ENCODE data around the gene ZSCAN30. TPM values are rescaled to one million over a fixed set of nuclear protein-coding genes. Genes with fewer than 3 reads are reported as not detected.
A peak's percentile ranks its signal among the peaks of the same experiment; 100 is the strongest.

The ZSCAN30 gene
- total and polyA plus RNA-seq, 9 donors, result 14.7 to 37.3 (median 20.1) TPM

DNA sequence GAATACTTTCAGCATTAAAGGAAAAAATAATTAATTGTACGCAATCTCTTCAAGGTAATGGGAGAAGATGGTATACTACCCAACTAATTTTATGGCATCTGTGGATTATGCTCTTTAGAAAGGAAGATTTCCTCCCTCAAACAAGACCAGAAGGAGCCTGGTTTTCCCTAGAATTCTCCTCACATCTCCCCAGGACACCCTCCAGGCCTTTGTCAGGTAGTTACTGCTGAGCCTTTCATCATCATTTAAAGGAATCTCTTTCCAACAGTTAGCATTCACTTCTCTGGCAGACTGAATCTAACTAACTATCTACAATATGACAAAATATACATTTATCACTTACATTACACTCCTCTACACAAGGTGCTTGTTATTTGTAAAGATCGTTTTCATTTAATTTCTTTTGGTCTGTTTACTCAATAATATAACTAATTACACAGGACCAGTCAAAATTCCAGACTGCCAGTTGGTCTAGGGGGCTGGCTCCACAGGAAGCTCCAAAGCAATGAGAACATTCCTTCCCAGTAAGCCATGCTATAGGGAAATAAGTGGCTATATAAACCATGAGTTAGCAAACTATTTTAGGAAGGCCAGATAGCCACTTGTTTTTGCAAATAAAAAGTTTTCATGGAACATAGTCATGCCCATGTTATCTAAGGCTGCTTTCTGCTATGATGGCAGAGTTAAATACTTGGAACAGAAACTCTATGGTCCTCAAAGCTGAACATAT, 35.1 kb upstream of the ZSCAN30 start:
- Histone ChIP-seq H3K9me3 (replicated peaks; ENCODE audit: control insufficient read depth, low read depth, low read length) (no peaks in the 10 kb centered on the region), H3K36me3 (ENCODE audit: control insufficient read depth, insufficient read depth, low read length) (no peaks in the 10 kb centered on the region), H3K27me3 (ENCODE audit: control insufficient read depth, insufficient read depth, low read length) (no peaks in the 10 kb centered on the region), H3K4me3 (ENCODE audit: low read length) (no peak overlapping the region), H3K4me1 (ENCODE audit: control insufficient read depth, insufficient read depth, low read length) (no peaks in the 10 kb centered on the region), H3K27ac (ENCODE audit: low read length) (no peak overlapping the region)
- no CpG with 5 or more reads among the region's 2 CpGs for WGBS (ENCODE audit: insufficient coverage)
- no peak for DNase-seq

DNA sequence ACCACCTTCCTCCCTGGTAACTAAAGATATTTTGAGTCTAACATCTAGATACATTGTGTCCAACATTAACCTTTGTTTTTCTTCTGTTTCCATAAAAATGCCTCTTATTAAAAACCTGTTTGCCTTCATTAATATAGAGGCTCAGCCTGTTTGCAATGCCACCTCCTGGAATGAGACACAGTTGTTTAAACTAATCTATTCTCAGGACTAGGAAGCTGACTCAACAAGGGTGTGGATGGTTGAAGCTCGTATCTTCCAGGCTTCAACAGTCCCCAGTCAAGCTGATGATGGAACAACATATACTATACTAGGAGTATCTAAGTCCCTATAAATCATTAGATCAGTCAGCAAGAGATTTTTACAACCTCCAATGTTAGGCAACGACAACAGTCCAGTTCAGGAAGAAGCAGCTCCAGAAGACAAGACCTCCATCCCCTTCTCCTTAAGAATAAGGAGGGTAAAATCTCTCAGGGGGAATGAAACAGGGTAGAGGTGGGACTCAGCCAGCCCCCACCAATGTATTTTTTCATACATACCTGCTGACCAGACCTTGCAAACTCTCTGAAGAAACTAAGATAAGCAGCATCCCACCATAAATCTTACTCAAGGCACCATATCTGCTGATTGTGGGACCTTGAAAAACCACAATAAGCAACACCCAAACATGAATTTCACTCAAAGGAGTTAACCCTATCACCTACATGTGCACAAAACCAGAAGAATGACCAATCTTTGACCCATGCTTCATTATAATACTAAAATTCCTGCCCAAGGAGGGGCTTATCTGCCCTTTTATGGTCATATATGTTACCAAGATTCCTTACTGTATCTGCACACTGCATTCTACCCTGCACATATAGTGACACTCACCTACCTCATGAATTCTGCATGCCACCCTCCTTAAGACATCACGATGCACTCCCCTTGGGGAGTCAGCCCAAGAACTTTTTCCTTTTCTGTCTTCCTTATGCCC, 32.7 kb upstream of the ZSCAN30 start:
- no peak for DNase-seq
- H3K27me3 ChIP-seq (ENCODE audit: control insufficient read depth, insufficient read depth, low read length), result no peaks in the 10 kb centered on the region
- no CpG with 5 or more reads among the region's 3 CpGs for WGBS (ENCODE audit: insufficient coverage)
- H3K9me3 ChIP-seq (replicated peaks; ENCODE audit: control insufficient read depth, low read depth, low read length), result no peaks in the 10 kb centered on the region
- H3K36me3 ChIP-seq (ENCODE audit: control insufficient read depth, insufficient read depth, low read length), result no peaks in the 10 kb centered on the region
- H3K27ac ChIP-seq (ENCODE audit: low read length), result no peak overlapping the region
- no peaks in the 10 kb centered on the region for H3K4me1 ChIP-seq (ENCODE audit: control insufficient read depth, insufficient read depth, low read length)
- no peak overlapping the region for H3K4me3 ChIP-seq (ENCODE audit: low read length)

- Histone ChIP-seq H3K27me3 (ENCODE audit: control insufficient read depth, insufficient read depth, low read length) (no peaks in the 10 kb centered on the region), H3K9me3 (replicated peaks; ENCODE audit: control insufficient read depth, low read depth, low read length) (peaks cover 48% of the 10 kb centered on the region), H3K36me3 (ENCODE audit: control insufficient read depth, insufficient read depth, low read length) (peaks cover 9% of the 10 kb centered on the region), H3K27ac (ENCODE audit: low read length) (no peak overlapping the region), H3K4me1 (ENCODE audit: control insufficient read depth, insufficient read depth, low read length) (no peaks in the 10 kb centered on the region), H3K4me3 (ENCODE audit: low read length) (no peak overlapping the region)
- DNase-seq, result peak; percentile 20
- 56% methylated on average over 1 of the region's 2 CpGs for WGBS (ENCODE audit: insufficient coverage)
Observed at GRCh38 chr18:35311496-35311895, 21.5 kb upstream of the ZSCAN30 start.

- no CpG with 5 or more reads among the region's 5 CpGs for WGBS (ENCODE audit: insufficient coverage)
- H3K36me3 ChIP-seq (ENCODE audit: control insufficient read depth, insufficient read depth, low read length), result peaks cover 23% of the 10 kb centered on the region
Observed at GRCh38 chr18:35306588-35307250, 16.7 kb upstream of the ZSCAN30 start.

DNA sequence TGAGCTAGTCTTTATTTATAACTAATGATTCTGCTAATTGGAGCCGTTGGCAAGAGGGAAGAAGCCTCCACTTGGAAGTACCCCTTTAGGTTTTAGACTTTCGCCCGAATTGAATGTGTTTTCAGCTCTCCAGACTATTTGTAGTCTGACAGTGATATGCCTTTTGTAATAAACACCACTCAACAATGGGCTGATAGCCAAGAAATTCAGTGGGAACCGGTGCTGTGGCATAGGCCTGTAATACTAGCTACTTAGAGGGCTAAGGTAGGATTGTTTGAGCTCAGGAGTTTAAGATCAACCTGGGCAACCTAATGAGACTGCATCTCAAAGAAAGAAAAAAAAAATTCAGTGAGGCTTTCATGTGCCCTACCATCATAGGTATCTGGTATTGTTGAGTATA, 13.6 kb upstream of the ZSCAN30 start:
- peaks cover 64% of the 10 kb centered on the region for H3K9me3 ChIP-seq (replicated peaks; ENCODE audit: control insufficient read depth, low read depth, low read length)
- H3K27me3 ChIP-seq (ENCODE audit: control insufficient read depth, insufficient read depth, low read length), result no peaks in the 10 kb centered on the region
- H3K36me3 ChIP-seq (ENCODE audit: control insufficient read depth, insufficient read depth, low read length), result peaks cover 32% of the 10 kb centered on the region
- WGBS (ENCODE audit: insufficient coverage), result no CpG with 5 or more reads among the region's 4 CpGs
- no peak overlapping the region for H3K4me3 ChIP-seq (ENCODE audit: low read length)
- no peak for DNase-seq
- no peaks in the 10 kb centered on the region for H3K4me1 ChIP-seq (ENCODE audit: control insufficient read depth, insufficient read depth, low read length)
- H3K27ac ChIP-seq (ENCODE audit: low read length), result no peak overlapping the region

More at GRCh38 chr18:35306588-35307250, 16.7 kb upstream of the ZSCAN30 start:
- H3K27me3 ChIP-seq (ENCODE audit: control insufficient read depth, insufficient read depth, low read length), result no peaks in the 10 kb centered on the region
- DNase-seq, result no peak
- H3K4me1 ChIP-seq (ENCODE audit: control insufficient read depth, insufficient read depth, low read length), result no peaks in the 10 kb centered on the region
- H3K9me3 ChIP-seq (replicated peaks; ENCODE audit: control insufficient read depth, low read depth, low read length), result peaks cover 73% of the 10 kb centered on the region
- no peak overlapping the region for H3K27ac ChIP-seq (ENCODE audit: low read length)
- no peak overlapping the region for H3K4me3 ChIP-seq (ENCODE audit: low read length)

GRCh38 chr18:35296060-35296459, 6.0 kb upstream of the ZSCAN30 start:
- DNase-seq, result no peak
- no peak overlapping the region for H3K4me3 ChIP-seq (ENCODE audit: low read length)
- no peak overlapping the region for H3K27ac ChIP-seq (ENCODE audit: low read length)
- no peaks in the 10 kb centered on the region for H3K27me3 ChIP-seq (ENCODE audit: control insufficient read depth, insufficient read depth, low read length)
- H3K4me1 ChIP-seq (ENCODE audit: control insufficient read depth, insufficient read depth, low read length), result peaks cover 1% of the 10 kb centered on the region
- WGBS (ENCODE audit: insufficient coverage), result 100% methylated on average over 1 of the region's 2 CpGs
- H3K36me3 ChIP-seq (ENCODE audit: control insufficient read depth, insufficient read depth, low read length), result peaks cover 35% of the 10 kb centered on the region
- peaks cover 7% of the 10 kb centered on the region for H3K9me3 ChIP-seq (replicated peaks; ENCODE audit: control insufficient read depth, low read depth, low read length)

GRCh38 chr18:35291166-35291565, 1.1 kb upstream of the ZSCAN30 start:
- Histone ChIP-seq H3K36me3 (ENCODE audit: control insufficient read depth, insufficient read depth, low read length) (peaks cover 26% of the 10 kb centered on the region), H3K9me3 (replicated peaks; ENCODE audit: control insufficient read depth, low read depth, low read length) (no peaks in the 10 kb centered on the region), H3K27ac (ENCODE audit: low read length) (no peak overlapping the region), H3K4me1 (ENCODE audit: control insufficient read depth, insufficient read depth, low read length) (peaks cover 8% of the 10 kb centered on the region), H3K27me3 (ENCODE audit: control insufficient read depth, insufficient read depth, low read length) (no peaks in the 10 kb centered on the region), H3K4me3 (ENCODE audit: low read length) (peak overlapping the region; percentile 80)
- no peak for DNase-seq
- 60% methylated on average over 1 of the region's 2 CpGs for WGBS (ENCODE audit: insufficient coverage)

DNA sequence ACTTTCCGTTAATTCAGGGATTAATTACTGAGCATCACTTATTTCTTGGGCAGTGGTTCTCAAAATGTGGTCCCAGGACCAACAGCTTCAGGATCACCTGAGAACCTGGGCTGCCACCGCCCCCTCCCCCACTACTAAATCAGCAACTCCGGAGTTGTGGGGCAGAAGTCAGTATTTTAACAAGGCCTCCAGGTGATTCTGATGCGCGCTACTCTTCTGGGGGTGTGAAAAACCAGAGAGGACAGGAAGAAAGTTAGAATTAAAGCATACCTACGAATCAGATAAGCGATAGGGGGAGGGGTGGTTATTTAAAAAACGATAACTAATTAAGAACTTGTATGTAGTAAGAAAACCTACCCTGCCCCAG, 319 bp downstream of the ZSCAN30 start:
- no peak for DNase-seq
- Histone ChIP-seq H3K27me3 (ENCODE audit: control insufficient read depth, insufficient read depth, low read length) (no peaks in the 10 kb centered on the region), H3K4me3 (ENCODE audit: low read length) (peak overlapping the region; percentile 80), H3K36me3 (ENCODE audit: control insufficient read depth, insufficient read depth, low read length) (peaks cover 14% of the 10 kb centered on the region), H3K27ac (ENCODE audit: low read length) (peak overlapping the region; percentile 82), H3K4me1 (ENCODE audit: control insufficient read depth, insufficient read depth, low read length) (peaks cover 8% of the 10 kb centered on the region), H3K9me3 (replicated peaks; ENCODE audit: control insufficient read depth, low read depth, low read length) (peaks cover 3% of the 10 kb centered on the region)
- no CpG with 5 or more reads among the region's 8 CpGs for WGBS (ENCODE audit: insufficient coverage)

DNA sequence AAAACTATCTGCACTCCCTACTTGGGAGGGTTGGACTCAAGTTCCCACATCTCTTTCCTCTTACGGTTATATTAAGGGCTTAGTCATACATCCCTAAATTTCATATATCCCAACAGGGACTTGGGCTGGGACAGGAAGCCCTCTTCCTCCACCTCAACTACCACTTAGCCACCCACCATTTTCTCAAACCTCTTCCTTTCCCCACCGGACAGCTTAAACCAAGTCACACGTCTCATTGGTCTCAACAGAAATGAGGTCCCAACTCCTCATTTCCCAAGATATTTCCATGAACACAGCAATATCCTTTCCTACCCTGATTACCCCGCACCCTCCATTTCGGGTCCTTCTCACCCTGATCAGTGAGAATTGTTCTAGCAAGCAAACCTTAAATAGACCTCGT, 736 bp downstream of the ZSCAN30 start:
- peak overlapping the region; percentile 80 for H3K4me3 ChIP-seq (ENCODE audit: low read length)
- peaks cover 5% of the 10 kb centered on the region for H3K9me3 ChIP-seq (replicated peaks; ENCODE audit: control insufficient read depth, low read depth, low read length)
- peak; percentile 35 for DNase-seq
- H3K27ac ChIP-seq (ENCODE audit: low read length), result peak overlapping the region; percentile 82
- no peaks in the 10 kb centered on the region for H3K27me3 ChIP-seq (ENCODE audit: control insufficient read depth, insufficient read depth, low read length)
- H3K4me1 ChIP-seq (ENCODE audit: control insufficient read depth, insufficient read depth, low read length), result peaks cover 8% of the 10 kb centered on the region
- peaks cover 10% of the 10 kb centered on the region for H3K36me3 ChIP-seq (ENCODE audit: control insufficient read depth, insufficient read depth, low read length)
- 29% methylated on average over 5 of the region's 6 CpGs for WGBS (ENCODE audit: insufficient coverage)

DNA sequence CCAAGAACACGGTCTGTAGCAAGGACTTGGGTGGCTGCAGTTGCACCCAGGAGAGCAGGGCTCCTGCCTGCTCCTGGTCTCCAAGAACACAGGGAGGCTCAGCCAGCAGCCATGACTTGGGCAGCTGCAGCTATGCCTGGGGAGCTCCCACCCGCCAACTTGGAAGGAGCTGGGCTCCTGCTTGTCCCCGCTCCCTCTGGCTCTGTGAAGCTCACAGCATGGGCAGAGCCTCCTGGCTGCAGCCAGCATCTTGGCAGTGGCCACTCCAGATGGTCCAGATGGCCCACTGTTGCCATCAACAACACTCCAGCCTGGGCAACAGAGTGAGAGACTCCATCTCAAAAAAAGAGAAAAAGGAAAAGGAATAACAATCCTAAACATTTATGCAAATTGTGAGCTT, 5.2 kb downstream of the ZSCAN30 start:
- Histone ChIP-seq H3K27ac (ENCODE audit: low read length) (no peak overlapping the region), H3K4me1 (ENCODE audit: control insufficient read depth, insufficient read depth, low read length) (peaks cover 4% of the 10 kb centered on the region)

More for the DNA sequence above, 5.2 kb downstream of the ZSCAN30 start:
- Histone ChIP-seq H3K27me3 (ENCODE audit: control insufficient read depth, insufficient read depth, low read length) (no peaks in the 10 kb centered on the region), H3K4me3 (ENCODE audit: low read length) (no peak overlapping the region), H3K9me3 (replicated peaks; ENCODE audit: control insufficient read depth, low read depth, low read length) (peaks cover 14% of the 10 kb centered on the region), H3K36me3 (ENCODE audit: control insufficient read depth, insufficient read depth, low read length) (peaks cover 5% of the 10 kb centered on the region)
- WGBS (ENCODE audit: insufficient coverage), result 89% methylated on average over 3 of the region's 3 CpGs
- DNase-seq, result no peak

All from muscle of leg (tissue), 11 donors.